GM06990 (cell line): Measurements from ENCODE around the gene RALGAPA2.

ENCODE experiments used
- DNase-seq: peaks from one replicate; pipeline ENCODE4 v3.0.0-alpha.2; 2011; ENCODE audit not compliant: insufficient read length; ENCODE audit errors: extremely low read depth
- H3K27me3 ChIP-seq: replicated peaks from 2 replicates; pipeline ENCODE4 v1.6.0; 2011; ENCODE audit warnings: low read length; ENCODE audit not compliant: control insufficient read depth, insufficient read depth
- H3K36me3 ChIP-seq: 2 replicates; pipeline ENCODE4 v1.5.1; 2011; ENCODE audit warnings: low read length; ENCODE audit not compliant: control insufficient read depth, insufficient read depth
- H3K4me3 ChIP-seq: replicated peaks from 2 replicates; pipeline ENCODE4 v1.5.1; 2011; ENCODE audit warnings: low read depth, mild to moderate bottlenecking, control low read depth, low read length
- TF ChIP-seq, protein P1 (sequence below): IDR thresholded peaks from 2 replicates; pipeline ENCODE4 v1.5.1; 2011; ENCODE audit warnings: low read length, control low read depth, mild to moderate bottlenecking, inconsistent platforms; ENCODE audit not compliant: insufficient read depth, poor library complexity, severe bottlenecking

Gene RALGAPA2

DNA sequence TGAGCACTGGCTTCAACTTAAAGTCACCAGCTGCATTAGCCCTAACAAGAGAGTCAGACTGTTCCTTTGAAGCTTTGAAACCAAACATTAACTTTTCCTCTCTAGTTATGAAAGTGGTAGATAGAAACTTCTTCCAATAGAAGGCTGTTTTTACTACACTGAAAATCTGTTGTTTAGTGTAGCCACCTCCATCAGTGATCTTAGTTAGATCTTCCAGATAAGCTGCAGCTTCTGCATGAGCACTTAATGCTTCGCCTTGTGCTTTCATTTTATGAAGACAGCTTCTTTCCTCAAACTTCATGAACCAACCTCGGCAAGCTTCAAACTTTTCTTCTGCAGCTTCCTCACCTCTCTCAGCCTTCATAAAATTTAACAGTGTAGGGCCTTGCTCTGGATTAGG, 211.3 kb downstream of the RALGAPA2 start:
- TF ChIP-seq, protein P1, sequence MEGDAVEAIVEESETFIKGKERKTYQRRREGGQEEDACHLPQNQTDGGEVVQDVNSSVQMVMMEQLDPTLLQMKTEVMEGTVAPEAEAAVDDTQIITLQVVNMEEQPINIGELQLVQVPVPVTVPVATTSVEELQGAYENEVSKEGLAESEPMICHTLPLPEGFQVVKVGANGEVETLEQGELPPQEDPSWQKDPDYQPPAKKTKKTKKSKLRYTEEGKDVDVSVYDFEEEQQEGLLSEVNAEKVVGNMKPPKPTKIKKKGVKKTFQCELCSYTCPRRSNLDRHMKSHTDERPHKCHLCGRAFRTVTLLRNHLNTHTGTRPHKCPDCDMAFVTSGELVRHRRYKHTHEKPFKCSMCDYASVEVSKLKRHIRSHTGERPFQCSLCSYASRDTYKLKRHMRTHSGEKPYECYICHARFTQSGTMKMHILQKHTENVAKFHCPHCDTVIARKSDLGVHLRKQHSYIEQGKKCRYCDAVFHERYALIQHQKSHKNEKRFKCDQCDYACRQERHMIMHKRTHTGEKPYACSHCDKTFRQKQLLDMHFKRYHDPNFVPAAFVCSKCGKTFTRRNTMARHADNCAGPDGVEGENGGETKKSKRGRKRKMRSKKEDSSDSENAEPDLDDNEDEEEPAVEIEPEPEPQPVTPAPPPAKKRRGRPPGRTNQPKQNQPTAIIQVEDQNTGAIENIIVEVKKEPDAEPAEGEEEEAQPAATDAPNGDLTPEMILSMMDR, result no peak
- no peaks in the 10 kb centered on the region for H3K36me3 ChIP-seq
- H3K4me3 ChIP-seq, result no peak overlapping the region
- no peak for DNase-seq
- no peaks in the 10 kb centered on the region for H3K27me3 ChIP-seq

DNA sequence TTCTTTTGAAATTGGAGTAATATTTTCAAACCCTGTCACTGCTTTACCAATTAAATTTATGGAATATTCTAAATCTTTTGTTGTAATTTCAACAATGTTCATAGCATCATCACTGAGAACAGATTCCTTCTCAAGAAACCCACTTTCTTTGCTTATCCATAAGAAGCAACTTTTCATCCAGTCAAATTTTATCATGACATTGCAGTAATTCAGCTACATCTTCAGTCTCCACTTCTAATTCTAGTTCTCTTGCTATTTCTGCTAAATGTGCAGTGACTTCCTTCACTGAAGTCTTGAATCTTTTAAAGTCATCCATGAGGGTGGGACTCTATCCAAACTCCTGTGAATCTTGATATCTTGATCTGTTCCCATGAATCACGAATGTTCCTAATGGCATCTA, 212.1 kb downstream of the RALGAPA2 start:
- DNase-seq, result no peak
- TF ChIP-seq, protein P1, result no peak
- no peaks in the 10 kb centered on the region for H3K27me3 ChIP-seq
- H3K36me3 ChIP-seq, result no peaks in the 10 kb centered on the region
- no peak overlapping the region for H3K4me3 ChIP-seq

DNA sequence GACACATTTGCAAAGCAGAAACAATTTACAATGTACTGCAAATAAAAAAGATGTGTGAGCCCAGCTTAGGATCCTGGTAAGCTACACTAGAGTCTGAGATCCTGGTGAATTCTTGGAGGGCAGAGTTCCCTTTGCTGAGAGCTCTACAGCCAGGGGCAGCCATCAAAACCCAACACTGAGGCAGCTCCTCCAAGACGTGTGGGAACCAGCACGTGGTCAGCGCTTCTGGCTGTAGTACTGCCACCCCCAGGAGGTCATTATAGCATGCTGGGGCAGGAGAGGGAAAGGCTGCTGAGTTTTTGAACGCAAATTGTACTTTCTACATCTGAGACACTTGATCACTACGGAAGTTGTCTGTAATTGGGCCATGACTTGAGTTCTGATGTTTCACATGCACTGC, 213.0 kb downstream of the RALGAPA2 start:
- no peak overlapping the region for H3K4me3 ChIP-seq
- no peak for DNase-seq
- TF ChIP-seq, protein P1, result no peak
- no peaks in the 10 kb centered on the region for H3K36me3 ChIP-seq
- no peaks in the 10 kb centered on the region for H3K27me3 ChIP-seq

DNA sequence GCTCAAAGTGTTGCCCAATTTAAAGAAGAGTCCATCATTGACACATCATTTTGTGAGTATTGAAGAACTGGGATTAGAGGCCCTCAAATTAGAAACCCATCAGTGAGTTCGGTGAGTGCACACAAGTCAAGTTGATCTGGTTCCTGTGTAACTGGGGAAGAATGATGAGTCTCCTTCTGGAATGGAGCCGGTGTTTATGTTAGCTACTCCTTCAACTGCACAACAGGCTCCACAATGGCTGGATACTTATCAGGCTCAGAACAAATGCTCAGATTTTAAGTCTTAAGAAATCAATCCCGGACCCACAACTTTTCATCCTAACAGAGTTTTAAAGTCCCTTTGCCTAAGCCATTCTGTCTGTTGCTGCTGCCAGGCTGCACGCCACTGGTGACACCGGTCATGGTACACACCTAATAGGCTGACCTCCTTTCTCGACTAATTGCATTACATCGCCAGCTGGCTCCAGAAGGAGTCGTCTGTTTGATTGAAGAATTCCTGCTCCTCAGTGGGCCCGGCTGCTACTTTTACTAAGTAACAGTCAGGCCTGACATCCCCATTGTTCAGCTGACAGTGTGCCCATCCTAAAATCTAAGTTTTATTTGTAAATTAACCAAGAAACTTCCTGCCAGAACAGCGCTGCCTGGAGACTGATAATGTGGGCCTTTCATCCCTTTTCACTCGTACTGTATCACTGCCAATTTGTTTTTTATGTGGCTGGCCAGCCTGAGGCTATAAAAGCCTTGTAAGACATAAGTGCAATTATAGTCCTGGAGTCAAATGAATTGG, 214.2 kb downstream of the RALGAPA2 start:
- no peaks in the 10 kb centered on the region for H3K27me3 ChIP-seq
- H3K36me3 ChIP-seq, result no peaks in the 10 kb centered on the region
- no peak for DNase-seq
- TF ChIP-seq, protein P1, result no peak
- H3K4me3 ChIP-seq, result no peak overlapping the region

DNA sequence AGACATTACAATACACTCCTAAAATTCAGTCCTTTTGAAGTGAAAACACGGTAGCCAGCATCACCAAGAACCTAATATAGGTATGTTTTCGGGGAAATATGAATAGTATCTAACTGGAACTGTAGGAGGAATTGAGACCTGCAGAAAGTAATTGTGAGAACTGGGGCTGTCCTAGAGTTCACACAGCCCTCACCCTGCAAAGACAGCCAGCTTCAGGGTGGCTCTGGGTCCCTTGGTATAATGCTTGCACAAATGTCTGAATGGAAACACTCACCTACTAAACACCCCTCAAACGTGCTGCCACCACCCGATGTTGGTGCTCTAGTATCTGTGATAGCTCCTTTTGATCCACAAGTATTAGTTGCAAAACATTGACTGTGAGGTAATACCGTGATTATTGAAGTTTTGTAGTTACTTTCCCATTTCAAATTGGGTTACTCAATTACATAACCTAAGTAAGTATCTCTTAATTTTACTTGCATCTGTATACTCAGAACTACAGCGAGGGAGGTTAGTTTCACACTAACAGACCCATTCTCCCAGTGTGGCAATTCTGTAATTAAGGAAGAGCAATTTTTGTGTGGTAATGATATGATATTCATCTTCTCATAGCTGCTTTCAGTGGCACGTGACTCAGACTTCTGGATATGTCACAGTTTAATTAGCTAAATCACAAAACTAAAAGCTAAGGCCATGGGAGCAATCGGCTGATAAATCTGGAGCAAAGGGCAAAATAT, 215.0 kb downstream of the RALGAPA2 start:
- TF ChIP-seq, protein P1, result no peak
- no peaks in the 10 kb centered on the region for H3K27me3 ChIP-seq
- DNase-seq, result no peak
- no peak overlapping the region for H3K4me3 ChIP-seq
- H3K36me3 ChIP-seq, result no peaks in the 10 kb centered on the region
